Measurements from ENCODE around the gene HIC1. TPM values are rescaled to one million over a fixed set of nuclear protein-coding genes. Genes with fewer than 3 reads are reported as not detected.

HIC1 gene
- polyA plus RNA-seq, 4 donors = 15.3 to 30.0 (median 21.2) TPM

DNA sequence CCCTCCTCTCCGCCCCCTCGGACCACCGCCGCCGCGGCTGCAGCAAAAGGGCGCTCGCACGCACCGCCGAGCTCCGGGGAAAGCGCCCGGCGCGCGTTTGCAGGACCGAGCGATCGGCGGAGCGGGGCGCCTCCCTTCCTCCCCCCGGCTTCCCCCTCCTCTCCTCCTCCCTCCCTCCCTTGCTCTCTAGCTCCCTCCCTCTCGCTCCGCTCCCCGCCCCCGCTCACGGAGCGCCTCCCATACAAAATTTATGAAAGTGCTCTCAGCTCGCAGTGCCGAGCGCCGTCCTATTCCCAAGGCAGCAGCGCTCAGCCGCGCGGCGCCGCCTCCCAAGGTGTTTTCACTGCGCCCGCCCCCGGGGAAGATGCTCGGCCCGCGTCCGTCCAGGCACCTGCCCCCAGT is 29.7 kb upstream of the HIC1 start, which contains the start of gene RTN4RL1:
RTN4RL1 (minus strand) TSS at position 115 of the 402 bp plus-strand sequence. CDS start 469 bp downstream, outside the sequence.
- DNase-seq (ENCODE audit: low read depth in 4 of 4, low spot score in 3 of 4) = no peak

- peak in 2 of 4 donors; percentile 58 to 59 for DNase-seq (ENCODE audit: low read depth in 4 of 4, low spot score in 3 of 4)
Observed at GRCh38 chr17:2025622-2026309, 29.1 kb upstream of the HIC1 start.

- DNase-seq (ENCODE audit: low read depth in 4 of 4, low spot score in 3 of 4) = no peak
Observed at GRCh38 chr17:2027528-2028233, 27.2 kb upstream of the HIC1 start.

- DNase-seq (ENCODE audit: low read depth in 4 of 4, low spot score in 3 of 4) = no peak
Observed at GRCh38 chr17:2028234-2028614, 26.7 kb upstream of the HIC1 start.

- no peak for DNase-seq (ENCODE audit: low read depth in 4 of 4, low spot score in 3 of 4)
Observed at GRCh38 chr17:2028737-2029136, 26.2 kb upstream of the HIC1 start.

DNA sequence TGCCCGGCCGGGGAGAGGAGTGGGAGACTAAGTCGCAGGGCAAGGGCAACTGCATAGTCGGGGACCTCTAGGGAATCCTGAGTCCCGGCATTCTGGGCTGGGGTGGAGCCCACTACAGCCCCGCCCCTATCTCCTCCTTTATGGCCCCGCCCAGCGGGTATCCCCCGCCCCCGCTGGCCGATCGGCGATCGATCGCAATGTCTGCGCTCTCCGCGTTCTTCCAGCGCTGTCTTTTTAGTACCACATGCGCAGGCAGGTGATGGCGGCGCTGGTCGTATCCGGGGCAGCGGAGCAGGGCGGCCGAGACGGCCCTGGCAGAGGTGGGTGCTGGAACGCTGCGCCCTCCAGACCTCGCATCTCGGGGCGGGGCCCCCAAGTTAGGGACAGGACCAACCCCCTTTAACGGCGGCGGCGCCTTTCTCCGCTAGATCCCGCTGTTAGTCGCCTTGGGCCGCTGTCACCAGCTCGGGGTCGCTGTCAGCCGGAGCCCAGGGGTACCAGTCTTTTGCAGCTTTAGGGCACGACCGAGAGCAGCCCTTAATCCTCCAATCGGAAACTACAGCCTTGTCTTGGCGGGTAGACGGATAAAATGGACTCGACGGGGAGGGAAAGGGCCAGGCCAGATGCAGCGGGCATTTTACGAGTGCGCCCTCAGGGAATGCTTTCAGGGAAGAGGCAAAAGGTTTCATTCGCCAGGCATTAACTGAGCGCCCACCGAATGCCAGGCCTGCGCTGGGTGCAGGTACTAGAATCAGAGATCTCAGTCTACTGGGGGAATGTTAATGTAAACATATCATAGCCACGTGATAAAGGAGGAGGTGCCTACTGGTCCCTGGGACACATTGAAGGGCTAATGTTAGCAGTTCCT is 24.8 kb upstream of the HIC1 start, which contains the start of gene DPH1:
DPH1 (plus strand) TSS at position 243 of the 868 bp plus-strand sequence; CDS start at position 260, 17 bp downstream.
- peak in 2 of 4 donors; percentile 58 to 65 for DNase-seq (ENCODE audit: low read depth in 4 of 4, low spot score in 3 of 4)

- DNase-seq (ENCODE audit: low read depth in 4 of 4, low spot score in 3 of 4) = no peak
Observed at GRCh38 chr17:2030779-2031163, 24.1 kb upstream of the HIC1 start.

- no peak for DNase-seq (ENCODE audit: low read depth in 4 of 4, low spot score in 3 of 4)
Observed at GRCh38 chr17:2033153-2033552, 21.8 kb upstream of the HIC1 start.

DNA sequence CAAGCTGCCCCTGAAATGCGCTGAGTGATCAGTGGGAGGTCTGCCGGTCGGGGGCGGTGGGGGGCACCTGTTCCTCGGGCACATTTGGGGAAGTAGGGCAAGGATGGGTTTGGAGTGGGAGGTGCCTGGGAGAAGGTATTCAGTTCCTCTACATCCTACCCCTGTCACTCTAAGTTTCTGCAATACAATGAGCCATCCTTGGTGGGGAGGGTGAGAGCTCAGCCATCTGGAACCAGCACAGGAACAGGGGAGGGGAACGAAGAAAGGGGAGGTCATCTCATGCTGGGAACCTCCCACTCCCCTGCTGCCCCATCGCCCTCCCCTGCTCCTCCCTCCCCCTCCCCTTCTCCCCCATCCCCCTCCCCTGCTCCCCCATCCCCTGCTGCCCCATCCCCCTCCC is 20.7 kb upstream of the HIC1 start:
- DNase-seq (ENCODE audit: low read depth in 4 of 4, low spot score in 3 of 4) = no peak

GRCh38 chr17:2034806-2035540 is 19.9 kb upstream of the HIC1 start:
- DNase-seq (ENCODE audit: low read depth in 4 of 4, low spot score in 3 of 4) = no peak

- no peak for DNase-seq (ENCODE audit: low read depth in 4 of 4, low spot score in 3 of 4)
Observed at GRCh38 chr17:2035541-2036488, 19.1 kb upstream of the HIC1 start.

GRCh38 chr17:2037155-2037554 is 17.7 kb upstream of the HIC1 start:
- no peak for DNase-seq (ENCODE audit: low read depth in 4 of 4, low spot score in 3 of 4)

- no peak for DNase-seq (ENCODE audit: low read depth in 4 of 4, low spot score in 3 of 4)
Observed at GRCh38 chr17:2040219-2040827, 14.6 kb upstream of the HIC1 start.

- no peak for DNase-seq (ENCODE audit: low read depth in 4 of 4, low spot score in 3 of 4)
Observed at GRCh38 chr17:2040942-2041560, 13.9 kb upstream of the HIC1 start.

DNA sequence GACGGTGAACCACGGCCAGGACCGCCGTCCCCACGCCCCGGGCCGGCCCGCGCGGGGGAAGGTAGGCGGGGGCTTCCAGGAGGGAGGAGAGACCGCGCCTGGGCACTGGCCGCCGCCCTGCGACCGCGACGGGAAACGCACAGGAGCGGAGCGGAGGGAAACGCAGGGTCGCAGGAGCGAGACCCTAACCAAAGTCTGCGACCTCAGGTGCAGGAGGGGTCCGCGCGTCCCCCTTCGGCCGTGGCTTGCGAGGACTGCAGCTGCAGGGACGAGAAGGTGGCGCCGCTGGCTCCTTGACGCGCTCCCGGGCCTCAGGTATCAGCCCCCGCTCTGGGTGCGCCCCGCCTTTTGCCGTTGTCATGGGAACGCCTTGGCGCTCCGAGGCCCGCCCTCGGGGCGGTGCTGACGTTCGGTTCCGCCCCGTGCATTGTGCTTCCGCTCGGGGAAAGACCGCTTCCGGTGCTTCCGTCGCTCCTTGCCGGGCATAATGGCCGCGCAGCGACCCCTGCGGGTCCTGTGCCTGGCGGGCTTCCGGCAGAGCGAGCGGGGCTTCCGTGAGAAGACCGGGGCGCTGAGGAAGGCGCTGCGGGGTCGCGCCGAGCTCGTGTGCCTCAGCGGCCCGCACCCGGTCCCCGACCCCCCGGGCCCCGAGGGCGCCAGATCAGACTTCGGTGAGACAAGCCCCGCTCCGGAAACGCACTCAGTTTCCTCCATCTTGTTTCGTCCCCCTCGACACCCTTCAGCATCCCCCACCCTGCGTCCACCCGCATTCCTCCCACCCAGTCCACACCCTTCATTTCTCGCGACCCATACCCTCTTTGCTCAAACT is 13.1 kb upstream of the HIC1 start, which contains the start of gene OVCA2:
OVCA2 (plus strand) TSS at position 462 of the 829 bp plus-strand sequence; CDS start at position 488, 26 bp downstream.
- DNase-seq (ENCODE audit: low read depth in 4 of 4, low spot score in 3 of 4) = peak; percentile 93 to 97 (median 93)

DNA sequence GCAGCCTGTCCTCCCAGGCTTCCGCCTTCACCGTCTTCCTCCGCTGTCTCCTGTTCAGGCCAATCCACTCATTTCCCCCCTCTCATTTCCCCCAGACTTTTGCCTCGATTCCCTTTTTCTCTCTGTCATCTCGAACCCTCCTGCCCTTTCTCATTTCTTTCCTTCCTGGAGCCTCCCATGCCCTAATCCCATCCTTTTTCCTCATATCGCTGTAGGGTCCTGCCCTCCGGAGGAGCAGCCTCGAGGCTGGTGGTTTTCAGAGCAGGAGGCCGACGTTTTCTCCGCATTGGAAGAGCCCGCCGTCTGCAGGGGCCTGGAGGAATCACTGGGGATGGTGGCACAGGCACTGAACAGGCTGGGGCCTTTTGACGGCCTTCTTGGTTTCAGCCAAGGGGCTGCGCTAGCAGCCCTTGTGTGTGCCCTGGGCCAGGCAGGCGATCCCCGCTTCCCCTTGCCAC is 12.5 kb upstream of the HIC1 start:
- no peak for DNase-seq (ENCODE audit: low read depth in 4 of 4, low spot score in 3 of 4)

DNA sequence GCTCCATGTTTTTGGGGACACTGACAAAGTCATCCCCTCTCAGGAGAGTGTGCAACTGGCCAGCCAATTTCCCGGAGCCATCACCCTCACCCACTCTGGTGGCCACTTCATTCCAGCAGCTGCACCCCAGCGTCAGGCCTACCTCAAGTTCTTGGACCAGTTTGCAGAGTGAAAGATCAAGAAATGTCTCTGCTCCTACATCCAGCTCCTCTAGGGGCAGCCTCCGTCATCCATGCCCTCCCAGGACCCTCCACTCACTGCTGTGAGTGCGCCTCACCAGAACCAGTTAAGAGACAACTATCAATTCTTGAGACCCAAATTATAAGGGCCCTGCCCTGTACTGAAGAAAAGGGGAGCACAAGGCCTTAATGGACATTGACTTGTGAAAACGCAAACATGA is 12.0 kb upstream of the HIC1 start:
- no peak for DNase-seq (ENCODE audit: low read depth in 4 of 4, low spot score in 3 of 4)
